Osteoblast (primary cell): ENCODE results near the gene CPN2. TPM values are rescaled to one million over a fixed set of nuclear protein-coding genes. Genes with fewer than 3 reads are reported as not detected.

Experiments used
- DNase-seq: peaks from one replicate; pipeline ENCODE4 v3.0.0; 2011; ENCODE audit warnings: low spot score, mixed read lengths; ENCODE audit not compliant: insufficient read length; ENCODE audit errors: missing footprints
- H2AFZ ChIP-seq: 2 replicates; pipeline ENCODE4 v1.6.0; 2011; ENCODE audit warnings: mild to moderate bottlenecking, low read length
- H3K27ac ChIP-seq: 2 replicates; pipeline ENCODE4 v1.5.1; 2011; ENCODE audit warnings: mild to moderate bottlenecking, low read depth, low read length, moderate library complexity
- H3K27me3 ChIP-seq: 2 replicates; pipeline ENCODE4 v1.6.0; 2012; ENCODE audit warnings: mild to moderate bottlenecking, control low read depth, inconsistent platforms, low read length, moderate library complexity; ENCODE audit not compliant: insufficient read depth
- H3K36me3 ChIP-seq: 2 replicates; pipeline ENCODE4 v1.5.1; 2011; ENCODE audit warnings: mild to moderate bottlenecking, low read length, control low read depth, moderate library complexity; ENCODE audit not compliant: insufficient read depth
- H3K4me1 ChIP-seq: 2 replicates; pipeline ENCODE4 v1.5.1; 2011; ENCODE audit warnings: mild to moderate bottlenecking, low read length, control low read depth, moderate library complexity; ENCODE audit not compliant: insufficient read depth
- H3K4me2 ChIP-seq: 2 replicates; pipeline ENCODE4 v1.6.0; 2011; ENCODE audit warnings: mild to moderate bottlenecking, low read length; ENCODE audit not compliant: insufficient read depth
- H3K4me3 ChIP-seq: fragments of 200-600 bp; sonication (generic); 3 replicates; pipeline ENCODE4 v1.5.1; 2012; ENCODE audit warnings: mild to moderate bottlenecking, low read length, inconsistent platforms; ENCODE audit not compliant: insufficient read depth
- H3K79me2 ChIP-seq: 2 replicates; pipeline ENCODE4 v1.6.0; 2012; ENCODE audit warnings: mild to moderate bottlenecking, low read length, control low read depth, inconsistent platforms; ENCODE audit not compliant: insufficient read depth
- H3K9me3 ChIP-seq: 2 replicates; pipeline ENCODE4 v1.5.1; 2011; ENCODE audit warnings: low read depth, low read length, control low read depth
- H4K20me1 ChIP-seq: 2 replicates; pipeline ENCODE4 v1.6.0; 2012; ENCODE audit warnings: mild to moderate bottlenecking, low read length, control low read depth; ENCODE audit not compliant: insufficient read depth
- CTCF ChIP-seq: IDR thresholded peaks from 2 replicates; pipeline ENCODE4 v1.5.1; 2011; ENCODE audit warnings: mild to moderate bottlenecking, low read depth, low read length, moderate library complexity; ENCODE audit errors: extremely low read depth
- total RNA-seq: library from RNA; depleted of rRNA; stranded (reverse); fragments of >200 nt; gene quantifications from 2 replicates; pipeline ENCODE4 v1.2.3, GENCODE V29; 2012

The CPN2 gene
- total RNA-seq, 1 donor = under 0.01 TPM

GRCh38 chr3:194387926-194388418 is 36.8 kb upstream of the CPN2 start:
- H3K27me3 ChIP-seq = peaks cover 13% of the 10 kb centered on the region
- H3K4me1 ChIP-seq = no peaks in the 10 kb centered on the region
- no peak overlapping the region for H3K4me2 ChIP-seq
- no peak overlapping the region for H3K4me3 ChIP-seq
- H3K27ac ChIP-seq = no peak overlapping the region
- H3K36me3 ChIP-seq = no peaks in the 10 kb centered on the region
- TF ChIP-seq CTCF = no peak
- no peaks in the 10 kb centered on the region for H3K9me3 ChIP-seq
- no peak for DNase-seq
- H4K20me1 ChIP-seq = no peaks in the 10 kb centered on the region
- no peak overlapping the region for H2AFZ ChIP-seq
- no peaks in the 10 kb centered on the region for H3K79me2 ChIP-seq

GRCh38 chr3:194387276-194387675 is 36.1 kb upstream of the CPN2 start:
- Histone ChIP-seq H3K79me2 (no peaks in the 10 kb centered on the region), H3K9me3 (no peaks in the 10 kb centered on the region), H2AFZ (no peak overlapping the region), H3K36me3 (no peaks in the 10 kb centered on the region), H4K20me1 (no peaks in the 10 kb centered on the region), H3K4me1 (no peaks in the 10 kb centered on the region), H3K27ac (no peak overlapping the region), H3K4me2 (no peak overlapping the region), H3K27me3 (peaks cover 9% of the 10 kb centered on the region), H3K4me3 (no peak overlapping the region)
- TF ChIP-seq CTCF = no peak
- no peak for DNase-seq

- no peaks in the 10 kb centered on the region for H3K36me3 ChIP-seq
- no peaks in the 10 kb centered on the region for H3K9me3 ChIP-seq
- no peak overlapping the region for H3K4me3 ChIP-seq
- no peak overlapping the region for H3K4me2 ChIP-seq
- peaks cover 9% of the 10 kb centered on the region for H3K27me3 ChIP-seq
- no peak overlapping the region for H3K27ac ChIP-seq
- no peaks in the 10 kb centered on the region for H3K79me2 ChIP-seq
- TF ChIP-seq CTCF = no peak
- H3K4me1 ChIP-seq = no peaks in the 10 kb centered on the region
- no peak for DNase-seq
- no peaks in the 10 kb centered on the region for H4K20me1 ChIP-seq
- H2AFZ ChIP-seq = no peak overlapping the region
These were observed 35.5 kb upstream of the CPN2 start for GRCh38 chr3:194386648-194387047.

GRCh38 chr3:194386066-194386465 is 34.9 kb upstream of the CPN2 start:
- Histone ChIP-seq H3K4me2 (no peak overlapping the region), H3K36me3 (no peaks in the 10 kb centered on the region), H3K79me2 (no peaks in the 10 kb centered on the region), H2AFZ (no peak overlapping the region), H3K27ac (no peak overlapping the region), H3K4me3 (no peak overlapping the region), H3K4me1 (no peaks in the 10 kb centered on the region), H4K20me1 (no peaks in the 10 kb centered on the region), H3K27me3 (peaks cover 9% of the 10 kb centered on the region), H3K9me3 (no peaks in the 10 kb centered on the region)
- no peak for TF ChIP-seq CTCF
- DNase-seq = no peak
